Hippocampal formation (tissue), 2 donors: Measurements from ENCODE around the gene CMTM3.

Experiments
- DNase-seq, 2 donors: peaks; one replicate each; lab custom pipeline; 2025; lab: John Stamatoyannopoulos, UW

CMTM3 gene

GRCh38 chr16:66636199-66636598, 31.7 kb downstream of the CMTM3 start:
- no peak for DNase-seq

GRCh38 chr16:66637806-66638205, 33.3 kb downstream of the CMTM3 start:
- no peak for DNase-seq

GRCh38 chr16:66639091-66639885, 34.8 kb downstream of the CMTM3 start:
- DNase-seq = no peak

DNA sequence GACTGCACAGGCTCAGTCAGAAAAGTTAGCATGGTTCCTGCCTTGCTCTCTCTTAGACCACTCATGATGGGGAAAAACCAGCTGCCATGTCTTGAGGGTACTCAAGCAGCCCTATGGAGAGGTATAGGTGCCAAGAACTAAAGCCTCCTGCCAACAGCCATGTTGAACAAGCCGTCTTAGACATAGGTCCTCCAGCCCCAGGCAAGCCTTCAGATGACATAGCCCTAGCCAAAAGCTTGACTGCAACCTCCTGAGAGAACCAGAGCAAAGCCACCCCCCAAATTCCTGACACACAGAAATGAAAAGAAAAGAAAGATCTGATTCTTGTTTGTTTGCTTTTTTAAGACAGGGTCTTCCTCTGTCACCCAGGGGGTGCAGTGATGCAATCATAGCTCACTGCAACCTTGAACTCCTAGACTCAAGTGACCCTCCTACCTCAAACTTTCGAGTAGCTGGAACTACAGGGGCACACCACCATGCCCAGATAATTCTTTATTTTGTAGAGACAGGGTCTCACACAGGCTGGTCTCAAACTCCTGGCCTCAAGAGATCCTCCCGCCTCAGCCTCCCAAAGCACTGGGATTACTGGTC, 36.3 kb downstream of the CMTM3 start:
- DNase-seq = no peak

DNA sequence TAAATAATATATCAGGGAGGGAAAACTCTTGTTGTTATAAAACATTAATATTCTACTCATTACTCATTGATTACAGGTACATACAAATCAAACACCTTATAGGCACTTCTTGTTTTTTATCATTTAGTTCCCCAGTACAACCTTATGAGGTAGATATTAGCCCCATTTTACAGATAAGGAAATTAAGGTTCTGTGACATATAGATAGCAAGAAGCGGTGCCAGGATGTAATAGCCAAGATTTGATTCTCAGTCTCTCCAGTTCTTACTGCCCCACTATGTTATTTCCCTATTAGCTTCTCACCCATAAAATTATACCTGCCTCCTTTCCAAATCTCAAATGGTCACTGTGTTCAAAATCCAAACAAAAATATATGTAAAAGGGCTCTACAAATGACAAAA, 36.9 kb downstream of the CMTM3 start:
- DNase-seq = no peak

- DNase-seq = no peak
Observed at GRCh38 chr16:66647866-66648265, 43.4 kb downstream of the CMTM3 start.

DNA sequence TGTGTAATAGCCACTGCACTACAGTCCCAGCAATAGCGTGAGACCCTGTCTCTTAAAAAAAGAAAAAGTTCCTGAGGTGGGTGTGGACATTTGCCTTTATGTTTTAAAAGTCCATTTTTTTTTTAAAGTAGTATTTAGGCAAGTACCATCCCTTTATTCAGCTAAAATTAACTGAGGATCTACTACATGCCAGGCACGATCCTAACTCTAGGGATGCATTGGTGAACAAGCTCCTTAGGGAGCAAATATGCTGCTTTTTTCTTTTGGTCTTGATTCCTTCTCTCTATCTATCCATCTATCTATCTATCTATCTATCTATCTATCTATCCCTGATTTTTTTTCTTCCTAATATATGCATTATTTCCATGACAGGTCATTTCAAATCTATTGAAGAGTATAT, 44.7 kb downstream of the CMTM3 start:
- no peak for DNase-seq

DNA sequence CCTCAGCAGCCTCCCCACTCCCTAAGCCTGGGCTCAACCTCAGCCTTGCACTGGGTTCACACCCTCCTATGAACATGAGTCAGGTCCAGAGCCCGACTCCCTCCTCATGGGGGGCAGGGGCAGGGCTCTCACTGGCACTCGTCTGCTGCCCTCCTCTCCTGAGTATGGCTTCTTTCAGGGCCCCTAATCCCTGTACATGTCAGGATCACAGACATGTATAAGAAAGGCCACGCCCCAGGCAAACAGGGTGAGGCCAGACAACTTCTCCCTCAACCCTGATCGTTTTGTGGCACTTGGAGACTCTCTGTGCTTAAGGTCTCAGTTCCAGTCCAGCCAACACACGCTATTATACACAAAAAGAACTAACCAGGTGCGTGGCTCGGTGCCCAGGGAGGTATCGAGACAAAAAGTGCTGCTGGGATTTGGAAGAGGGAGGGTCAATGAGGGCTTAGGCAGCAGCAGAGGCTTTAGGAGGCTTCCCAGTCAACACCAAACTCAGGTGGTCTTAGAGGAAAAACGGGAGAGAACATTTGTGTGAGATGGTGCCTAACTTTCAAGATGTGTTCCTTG, 45.2 kb downstream of the CMTM3 start:
- no peak for DNase-seq

GRCh38 chr16:66650707-66651473, 46.4 kb downstream of the CMTM3 start:
- DNase-seq = peak; percentile 80 to 88

DNA sequence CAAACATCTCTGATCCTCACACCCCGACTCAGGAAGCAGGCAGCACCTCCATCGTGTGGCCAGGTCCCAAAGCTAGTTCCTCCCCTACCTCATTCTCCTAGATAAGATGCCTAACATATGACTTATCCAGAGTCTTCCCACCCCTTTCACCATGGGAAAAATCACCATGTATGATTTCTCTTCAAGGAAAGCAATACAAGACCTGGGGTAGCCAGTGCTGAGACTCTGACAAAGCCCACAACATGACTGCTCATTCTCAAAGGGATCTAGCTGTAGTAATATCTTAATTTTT, 46.9 kb downstream of the CMTM3 start:
- no peak for DNase-seq

GRCh38 chr16:66651965-66652364, 47.5 kb downstream of the CMTM3 start:
- DNase-seq = no peak

DNA sequence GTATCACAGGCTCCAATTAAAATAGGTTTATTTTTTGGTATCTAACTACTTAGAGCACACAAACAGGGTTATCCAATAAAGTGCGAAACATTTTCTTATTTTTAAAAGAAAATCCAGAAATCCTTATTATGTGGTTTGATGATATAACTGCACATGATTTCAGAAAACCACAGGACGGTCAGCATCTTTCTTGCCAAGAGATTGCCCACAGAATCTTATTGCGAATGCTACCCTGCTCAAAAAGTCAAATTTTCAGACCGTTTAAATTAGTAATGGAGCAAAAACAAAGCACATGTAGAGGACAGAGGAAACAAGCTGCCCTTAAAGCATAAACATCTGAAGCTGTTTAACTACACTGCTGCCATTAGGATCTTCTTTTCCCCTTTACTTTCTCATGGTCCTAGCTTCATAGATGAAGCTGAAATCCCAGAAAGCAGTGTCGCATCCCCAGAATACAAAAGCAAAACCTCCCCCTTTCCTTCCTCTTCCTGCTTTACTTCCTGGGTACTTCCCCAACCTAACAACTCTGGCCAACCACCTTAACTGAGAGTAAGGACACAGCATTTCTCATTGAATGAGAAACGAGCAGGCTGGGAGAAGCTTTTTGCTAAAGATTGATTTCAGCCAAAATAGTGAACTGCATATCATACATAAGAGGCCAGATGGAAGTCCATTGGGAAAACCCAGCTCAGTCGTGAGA, 48.3 kb downstream of the CMTM3 start:
- DNase-seq = no peak

GRCh38 chr16:66653581-66654350, 49.3 kb downstream of the CMTM3 start:
- DNase-seq = no peak

DNA sequence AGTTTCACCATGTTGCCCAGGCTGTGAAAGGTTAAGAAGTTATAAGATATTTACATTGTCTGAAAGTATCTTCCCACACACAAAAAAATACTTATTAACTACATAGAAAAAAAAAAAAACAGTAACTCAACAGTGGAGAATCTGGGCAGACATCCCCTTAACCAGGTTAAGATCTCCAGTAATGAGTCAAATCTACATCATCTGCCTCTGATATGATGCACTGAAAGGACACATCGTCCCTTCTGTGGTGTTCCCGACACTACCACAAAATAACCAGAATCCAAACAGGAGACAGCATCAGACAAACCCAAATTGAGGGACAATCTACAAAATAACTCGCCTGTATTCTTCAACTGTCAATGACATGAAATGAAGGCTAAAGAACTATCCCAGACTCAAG, 52.0 kb downstream of the CMTM3 start:
- DNase-seq = no peak

- DNase-seq = no peak
Observed at GRCh38 chr16:66658143-66658859, 53.8 kb downstream of the CMTM3 start.

DNA sequence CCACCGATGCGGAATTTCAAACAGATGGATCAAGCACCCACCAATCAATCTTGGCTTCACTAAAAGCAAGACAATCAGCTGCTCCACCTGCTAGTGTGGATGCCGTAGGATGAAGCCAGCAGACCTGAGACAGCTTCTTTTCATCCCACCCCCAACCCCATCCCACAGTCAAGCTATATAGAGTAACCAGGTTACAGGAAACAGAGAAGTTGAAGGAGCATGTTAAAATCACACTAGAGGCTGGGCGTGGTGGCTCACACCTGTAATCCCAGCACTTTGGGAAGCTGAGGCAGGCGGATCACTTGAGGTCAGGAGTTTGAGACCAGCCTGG, 54.3 kb downstream of the CMTM3 start:
- DNase-seq = no peak

GRCh38 chr16:66660422-66661209, 56.1 kb downstream of the CMTM3 start:
- peak; percentile 36 to 81 for DNase-seq

GRCh38 chr16:66661210-66661560, 56.7 kb downstream of the CMTM3 start:
- no peak for DNase-seq

GRCh38 chr16:66661671-66662346, 57.3 kb downstream of the CMTM3 start:
- peak in 1 of 2 donors; percentile 25 for DNase-seq
